Activated T-helper 1 cell treated with anti-CD3 and anti-CD28 coated beads, Interleukin-12 subunit alpha, Interleukin-12 subunit beta, Interleukin-2, Interleukin-4 antibody, amounts not matched to agents 30 ng/mL and 10 ng/mL and 1 ng/mL, durations not matched to agents 14 hours and 24 hours and 36 hours (primary cell): ENCODE data around the gene CHRDL2. TPM values are rescaled to one million over a fixed set of nuclear protein-coding genes. Genes with fewer than 3 reads are reported as not detected.

Source experiments
- DNase-seq: peaks from one replicate; pipeline ENCODE4 v3.0.0; 2021; ENCODE audit warnings: low spot score
- H3K27ac Mint-ChIP-seq: one replicate; pipeline ENCODE4 v1.8.0; 2021; ENCODE audit warnings: mild to moderate bottlenecking, mixed read lengths
- H3K27me3 Mint-ChIP-seq: one replicate; pipeline ENCODE4 v1.8.0; 2022; ENCODE audit warnings: mild to moderate bottlenecking, moderate library complexity, mixed read lengths; ENCODE audit not compliant: insufficient read depth
- H3K36me3 Mint-ChIP-seq: one replicate; pipeline ENCODE4 v1.8.0; 2021; ENCODE audit warnings: low read depth, mixed read lengths
- H3K4me1 Mint-ChIP-seq: one replicate; pipeline ENCODE4 v1.8.0; 2021; ENCODE audit warnings: low read depth, mixed read lengths
- H3K4me3 Mint-ChIP-seq: one replicate; pipeline ENCODE4 v1.8.0; 2021; ENCODE audit warnings: mild to moderate bottlenecking, moderate library complexity, mixed read lengths
- H3K9me3 Mint-ChIP-seq: one replicate; pipeline ENCODE4 v1.8.0; 2021; ENCODE audit warnings: mixed read lengths
- intact Hi-C: fragments of 100-400 bp; cut with micrococcal nuclease; formaldehyde crosslinking; loops from one replicate; pipeline ENCODE4 v1.15.1; 2024
- total RNA-seq: library from RNA; stranded (reverse); gene quantifications from 2 replicates; pipeline ENCODE4 v1.2.3, GENCODE V29; 2022

Gene CHRDL2
- total RNA-seq, 1 donor from 2014 or later, result not detected

DNA sequence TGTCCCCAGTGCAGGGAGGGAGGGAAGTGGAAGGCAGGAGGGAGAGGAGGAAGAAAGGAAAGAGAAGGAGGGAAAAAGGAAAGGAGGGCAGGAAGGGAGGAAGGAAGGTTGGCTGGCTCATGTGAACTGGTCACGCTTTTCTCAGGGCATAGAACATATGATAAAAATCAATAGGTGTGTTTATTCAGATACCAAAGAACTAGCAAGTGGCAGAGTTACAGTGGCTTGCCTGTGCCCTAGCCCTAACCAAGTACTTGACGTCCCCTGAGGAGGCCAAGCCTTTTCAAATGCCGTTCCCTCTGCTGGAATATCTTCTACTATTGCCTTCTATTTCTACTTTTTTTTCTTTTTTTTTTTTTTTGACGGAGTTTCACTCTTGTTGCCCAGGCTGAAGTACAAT lies 33.5 kb downstream of the CHRDL2 start:
- intact Hi-C loops, result no loop called here
- H3K27ac Mint-ChIP-seq, result no peak overlapping the region
- peaks cover 8% of the 10 kb centered on the region for H3K4me1 Mint-ChIP-seq
- peaks cover 9% of the 10 kb centered on the region for H3K27me3 Mint-ChIP-seq
- no peaks in the 10 kb centered on the region for H3K36me3 Mint-ChIP-seq
- no peaks in the 10 kb centered on the region for H3K9me3 Mint-ChIP-seq
- H3K4me3 Mint-ChIP-seq, result no peak overlapping the region
- no peak for DNase-seq

DNA sequence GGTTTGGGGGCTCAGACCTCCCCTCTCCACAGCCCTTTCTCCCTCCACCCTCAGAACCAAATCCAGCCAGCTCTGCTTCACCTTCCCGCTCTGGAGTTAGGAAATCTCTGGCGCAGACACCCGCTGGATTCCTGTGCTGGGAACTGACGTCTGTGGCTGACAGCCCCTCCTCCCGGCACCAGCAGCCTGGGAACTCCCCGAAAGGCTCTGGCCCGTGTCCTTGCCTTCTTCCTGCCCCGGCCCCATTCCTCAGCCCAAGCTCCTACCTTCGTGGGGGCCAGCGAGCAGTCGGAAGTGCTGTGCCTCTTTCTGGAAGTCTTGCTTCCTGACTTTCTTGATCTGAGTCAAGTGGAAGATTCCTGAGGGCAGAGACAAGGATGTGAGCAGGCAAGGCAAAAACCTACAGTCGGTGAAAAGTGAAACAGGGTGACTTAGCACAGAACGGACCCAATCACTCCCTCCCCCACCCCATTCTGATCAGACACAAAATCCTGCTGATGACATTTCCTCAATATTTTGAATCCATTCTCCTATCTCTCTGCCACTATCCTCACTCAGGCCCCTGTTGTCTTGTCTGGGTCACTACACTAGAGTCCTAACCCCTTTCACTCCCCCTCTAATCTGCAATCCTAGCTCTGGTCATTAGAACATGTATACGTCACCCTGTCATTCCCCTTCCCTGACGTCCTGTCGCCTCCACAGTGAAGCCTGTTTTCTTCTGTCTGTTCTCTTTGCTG lies 34.1 kb downstream of the CHRDL2 start:
- H3K36me3 Mint-ChIP-seq, result no peaks in the 10 kb centered on the region
- no peak for DNase-seq
- H3K9me3 Mint-ChIP-seq, result no peaks in the 10 kb centered on the region
- H3K4me3 Mint-ChIP-seq, result no peak overlapping the region
- peaks cover 6% of the 10 kb centered on the region for H3K27me3 Mint-ChIP-seq
- H3K4me1 Mint-ChIP-seq, result peaks cover 8% of the 10 kb centered on the region
- intact Hi-C loops, result no loop called here
- no peak overlapping the region for H3K27ac Mint-ChIP-seq

DNA sequence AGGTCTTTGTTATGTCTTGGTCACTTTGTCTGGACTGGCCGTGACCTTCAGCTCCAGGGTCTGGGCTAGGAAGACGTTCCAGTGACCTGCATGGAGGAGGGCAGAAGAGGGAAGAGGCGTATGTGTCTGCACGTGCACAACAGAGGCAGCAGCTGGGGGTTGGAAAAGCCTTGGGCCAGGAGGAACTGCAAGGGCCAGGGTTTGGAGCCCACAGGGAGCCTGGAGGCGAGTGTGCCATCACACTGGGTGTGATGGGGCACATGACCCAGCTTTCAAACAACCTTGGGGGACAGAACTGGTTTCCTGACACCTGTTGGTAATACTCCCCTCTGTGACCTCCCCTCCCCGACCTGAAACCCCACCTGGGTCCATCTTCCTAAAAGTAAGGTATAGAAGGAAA lies 34.7 kb downstream of the CHRDL2 start:
- Mint-ChIP-seq H3K27ac (no peak overlapping the region), H3K9me3 (no peaks in the 10 kb centered on the region), H3K36me3 (no peaks in the 10 kb centered on the region), H3K4me3 (no peak overlapping the region), H3K4me1 (peaks cover 8% of the 10 kb centered on the region), H3K27me3 (peaks cover 6% of the 10 kb centered on the region)
- intact Hi-C loops, result no loop called here
- DNase-seq, result no peak

DNA sequence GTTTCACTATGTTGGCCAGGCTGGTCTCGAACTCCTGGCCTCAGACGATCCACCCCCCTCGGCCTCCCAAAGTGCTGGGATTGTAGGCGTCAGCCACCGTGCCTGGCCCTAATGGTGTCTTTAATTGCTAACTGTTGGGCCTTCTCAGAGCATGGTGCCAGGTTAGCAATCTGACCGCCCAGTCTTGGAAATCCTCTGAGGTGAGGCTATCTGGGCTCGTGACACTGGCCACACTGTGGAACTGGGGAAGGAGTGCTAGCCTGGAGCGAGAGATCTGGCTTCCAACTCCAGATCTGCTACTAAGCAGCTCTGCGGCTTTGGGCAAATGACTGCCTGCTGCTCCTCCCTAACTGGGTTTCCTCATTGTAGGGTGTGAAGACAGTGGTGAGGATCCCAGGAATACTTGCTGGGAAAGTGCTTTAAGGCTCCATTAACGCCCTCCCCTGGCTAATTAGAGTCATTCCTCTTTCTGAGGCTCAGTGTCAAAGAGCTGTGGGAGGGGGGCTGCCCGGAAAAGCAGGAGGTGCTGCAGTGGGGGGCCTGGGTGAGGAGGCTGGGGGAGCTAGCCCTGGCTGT lies 35.4 kb downstream of the CHRDL2 start:
- no peaks in the 10 kb centered on the region for H3K9me3 Mint-ChIP-seq
- H3K27ac Mint-ChIP-seq, result no peak overlapping the region
- DNase-seq, result no peak
- intact Hi-C loops, result no loop called here
- H3K4me3 Mint-ChIP-seq, result no peak overlapping the region
- peaks cover 6% of the 10 kb centered on the region for H3K27me3 Mint-ChIP-seq
- no peaks in the 10 kb centered on the region for H3K36me3 Mint-ChIP-seq
- peaks cover 8% of the 10 kb centered on the region for H3K4me1 Mint-ChIP-seq

DNA sequence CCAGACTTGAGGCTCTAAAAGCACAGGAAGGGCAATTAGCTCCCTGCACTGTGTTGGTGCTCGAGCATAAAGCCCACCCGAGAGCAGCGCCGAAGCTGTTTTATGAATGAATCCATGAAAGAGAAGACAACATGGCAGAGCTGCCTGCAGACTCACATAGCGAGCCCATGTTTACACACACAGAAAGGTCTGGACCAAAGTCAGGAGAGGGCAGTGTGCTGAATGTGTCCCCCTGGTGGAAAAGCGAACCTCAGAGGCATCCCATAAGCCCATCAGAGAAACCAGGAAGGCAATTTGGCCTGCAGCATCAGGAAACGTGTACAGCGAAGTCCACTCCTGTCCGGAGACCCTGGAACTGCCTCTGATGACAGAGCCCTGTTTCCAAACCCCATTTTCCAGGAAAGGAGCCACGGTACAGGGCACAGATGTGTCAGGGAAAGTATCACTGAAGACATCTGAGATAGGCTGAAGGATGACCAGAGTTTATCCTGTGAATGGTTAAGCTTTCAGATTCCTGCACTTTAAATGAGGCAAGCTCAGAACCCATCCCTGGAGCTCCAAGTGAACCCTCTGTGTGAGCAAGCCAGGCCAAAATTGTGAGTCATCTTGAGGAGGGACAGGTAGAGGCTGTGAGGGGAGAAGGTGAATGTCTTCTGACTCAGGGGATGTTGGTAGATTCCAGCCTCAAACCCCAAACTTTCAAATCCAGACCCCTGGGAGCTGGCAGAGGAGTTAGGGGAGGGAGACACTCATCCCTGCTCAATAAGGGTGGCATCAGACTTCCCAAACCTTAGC lies 36.9 kb downstream of the CHRDL2 start:
- H3K4me1 Mint-ChIP-seq, result peaks cover 8% of the 10 kb centered on the region
- H3K4me3 Mint-ChIP-seq, result no peak overlapping the region
- no peak overlapping the region for H3K27ac Mint-ChIP-seq
- no peaks in the 10 kb centered on the region for H3K36me3 Mint-ChIP-seq
- no peak for DNase-seq
- no peaks in the 10 kb centered on the region for H3K9me3 Mint-ChIP-seq
- intact Hi-C loops, result no loop called here
- H3K27me3 Mint-ChIP-seq, result peaks cover 4% of the 10 kb centered on the region

DNA sequence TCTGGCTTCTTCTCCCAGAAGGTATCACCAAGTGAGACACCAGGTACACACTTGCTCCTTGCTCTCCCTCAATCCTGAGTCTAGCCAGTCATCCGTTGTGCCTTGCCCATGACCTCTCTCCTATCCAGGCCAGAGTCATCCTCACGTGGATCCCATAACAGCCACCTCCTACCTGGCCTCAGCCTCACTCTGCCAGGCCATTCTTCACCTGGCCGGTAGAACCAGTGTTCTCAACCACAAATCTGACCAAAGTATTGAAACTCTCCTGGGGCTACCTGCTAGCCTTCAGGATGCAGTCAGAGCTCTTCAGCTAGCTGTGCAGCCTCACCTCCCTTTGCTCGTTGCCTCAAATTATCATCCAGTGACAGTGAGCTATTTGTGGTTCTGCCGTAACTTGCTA lies 37.7 kb downstream of the CHRDL2 start:
- intact Hi-C loops, result no loop called here
- Mint-ChIP-seq H3K4me3 (no peak overlapping the region), H3K27ac (no peak overlapping the region), H3K9me3 (no peaks in the 10 kb centered on the region), H3K4me1 (peaks cover 8% of the 10 kb centered on the region), H3K36me3 (no peaks in the 10 kb centered on the region), H3K27me3 (peaks cover 4% of the 10 kb centered on the region)
- DNase-seq, result no peak

DNA sequence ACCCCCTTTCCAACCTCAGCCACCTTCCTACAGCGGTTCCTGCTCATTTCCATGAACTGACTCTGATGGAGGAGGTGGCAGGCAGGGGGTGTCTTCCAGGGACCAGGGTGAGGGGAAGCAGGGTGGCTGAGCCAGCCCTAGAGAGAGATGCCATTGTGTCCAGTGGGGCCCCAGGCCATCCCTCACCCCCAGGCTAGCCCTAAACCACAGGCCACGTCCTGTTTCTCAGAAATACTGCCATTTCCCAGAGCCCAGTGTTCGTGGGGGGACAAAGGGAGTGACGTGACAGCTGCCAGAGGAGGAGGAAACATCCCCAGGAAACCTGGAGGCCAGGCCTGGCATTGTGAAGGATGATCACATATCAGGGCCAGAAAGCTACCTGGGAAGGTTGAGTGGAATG lies 39.5 kb downstream of the CHRDL2 start:
- Mint-ChIP-seq H3K9me3 (no peaks in the 10 kb centered on the region), H3K36me3 (no peaks in the 10 kb centered on the region), H3K27ac (no peak overlapping the region), H3K4me3 (no peak overlapping the region), H3K4me1 (no peaks in the 10 kb centered on the region), H3K27me3 (peaks cover 1% of the 10 kb centered on the region)
- intact Hi-C loops, result no loop called here
- DNase-seq, result no peak

DNA sequence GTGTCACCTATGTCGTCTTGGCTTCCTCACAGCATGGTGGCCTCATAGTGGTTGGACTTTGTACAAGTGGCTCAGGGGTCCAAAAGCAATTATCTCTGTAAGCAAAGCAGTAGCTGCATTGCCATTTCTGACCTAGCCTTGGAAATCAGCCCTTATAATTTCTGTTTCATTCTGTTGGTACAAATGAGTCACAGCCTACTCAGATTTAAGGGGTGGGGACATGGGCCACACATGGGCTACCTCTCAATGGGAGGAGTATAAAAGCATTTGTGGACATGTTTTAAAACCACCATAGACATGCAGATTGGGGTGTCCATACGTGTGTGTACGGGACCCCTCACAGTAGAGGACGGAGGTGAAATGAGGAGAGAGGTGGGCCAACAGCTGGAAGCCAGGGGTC lies 41.6 kb downstream of the CHRDL2 start:
- Mint-ChIP-seq H3K4me3 (no peak overlapping the region), H3K27me3 (peaks cover 1% of the 10 kb centered on the region), H3K36me3 (no peaks in the 10 kb centered on the region), H3K9me3 (no peaks in the 10 kb centered on the region), H3K4me1 (no peaks in the 10 kb centered on the region), H3K27ac (no peak overlapping the region)
- no peak for DNase-seq
- intact Hi-C loops, result no loop called here

DNA sequence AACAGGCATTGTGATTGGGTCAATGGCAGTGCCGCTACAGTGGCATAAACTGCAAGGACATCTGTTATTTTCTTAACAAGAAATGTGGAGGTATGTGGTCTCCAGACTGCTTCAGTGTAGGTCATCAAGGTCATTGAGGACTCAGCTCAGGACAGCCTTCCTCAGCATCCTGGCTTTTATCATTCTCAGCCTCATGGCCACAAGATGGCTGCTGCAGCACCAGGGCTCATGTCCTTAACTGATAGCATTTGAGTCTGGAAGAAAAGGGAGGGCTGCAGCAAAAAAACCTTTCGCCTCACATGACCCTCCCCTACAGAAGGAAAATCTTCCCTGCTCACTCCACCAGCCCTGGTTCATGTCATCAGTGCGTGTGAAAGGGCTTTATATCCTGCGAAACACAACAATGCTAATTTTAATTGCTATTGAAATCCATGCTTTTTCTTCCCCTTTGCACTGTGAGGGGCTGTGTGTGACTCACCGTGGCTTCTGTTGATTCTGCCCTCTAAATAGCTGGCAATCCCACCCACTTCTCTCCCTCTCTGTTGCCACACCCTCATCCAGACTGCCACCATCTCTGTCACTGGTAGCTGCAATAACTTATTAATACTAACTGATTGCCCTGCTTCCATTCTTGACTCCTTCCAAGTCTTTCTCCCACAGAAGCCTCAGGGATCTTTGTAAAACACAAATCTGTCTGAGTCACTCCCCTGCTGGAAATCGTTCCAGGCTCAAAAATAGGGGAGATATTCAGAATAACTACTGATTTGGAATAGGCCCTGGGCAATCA lies 43.8 kb downstream of the CHRDL2 start:
- Mint-ChIP-seq H3K27ac (no peak overlapping the region), H3K27me3 (peaks cover 14% of the 10 kb centered on the region), H3K36me3 (no peaks in the 10 kb centered on the region), H3K4me3 (no peak overlapping the region), H3K4me1 (no peaks in the 10 kb centered on the region), H3K9me3 (no peaks in the 10 kb centered on the region)
- intact Hi-C loops, result no loop called here
- DNase-seq, result no peak

DNA sequence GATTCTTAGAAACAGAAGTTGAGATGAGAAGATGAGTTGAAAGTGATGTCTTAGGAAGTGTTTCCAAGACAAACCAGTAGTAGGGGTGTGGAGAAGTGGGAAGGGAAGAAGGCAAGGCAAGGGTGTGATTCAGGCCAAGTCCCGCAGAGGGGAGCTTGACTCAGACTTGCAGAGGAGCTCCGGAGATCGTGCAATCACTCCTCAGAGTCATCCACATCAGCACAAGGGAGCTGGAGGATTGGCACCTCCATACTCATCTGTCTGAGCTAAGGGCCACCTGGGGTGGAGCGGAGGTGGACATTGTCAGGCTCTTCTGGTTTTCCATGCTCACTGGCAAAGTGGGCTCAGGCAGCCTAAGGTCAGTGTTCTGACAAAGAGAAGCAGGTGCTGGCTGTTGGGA lies 44.4 kb downstream of the CHRDL2 start:
- peaks cover 19% of the 10 kb centered on the region for H3K27me3 Mint-ChIP-seq
- DNase-seq, result no peak
- no peaks in the 10 kb centered on the region for H3K4me1 Mint-ChIP-seq
- intact Hi-C loops, result no loop called here
- no peaks in the 10 kb centered on the region for H3K36me3 Mint-ChIP-seq
- H3K27ac Mint-ChIP-seq, result no peak overlapping the region
- H3K9me3 Mint-ChIP-seq, result no peaks in the 10 kb centered on the region
- H3K4me3 Mint-ChIP-seq, result no peak overlapping the region

DNA sequence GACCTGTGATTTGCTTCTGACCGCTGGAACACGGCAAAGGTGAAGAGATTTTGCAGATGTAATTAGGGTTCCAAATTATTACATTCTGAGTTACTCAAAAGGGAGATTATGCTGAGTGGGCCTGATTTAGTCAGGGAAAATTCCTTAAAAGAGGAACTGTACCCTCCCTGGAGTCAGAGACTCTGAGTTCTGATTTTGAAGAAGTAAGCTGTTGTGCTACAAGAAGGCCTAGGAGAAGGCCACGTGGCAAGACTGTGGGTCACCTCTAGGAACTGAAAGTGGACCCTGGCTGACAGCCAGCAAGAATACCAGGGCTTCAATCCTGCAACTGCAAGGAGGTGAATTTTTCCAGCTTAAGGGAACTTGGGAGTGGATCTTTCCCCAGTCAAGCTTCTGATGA lies 45.3 kb downstream of the CHRDL2 start:
- Mint-ChIP-seq H3K4me3 (no peak overlapping the region), H3K27me3 (peaks cover 21% of the 10 kb centered on the region), H3K36me3 (no peaks in the 10 kb centered on the region), H3K27ac (no peak overlapping the region), H3K9me3 (no peaks in the 10 kb centered on the region), H3K4me1 (no peaks in the 10 kb centered on the region)
- intact Hi-C loops, result no loop called here
- DNase-seq, result no peak

DNA sequence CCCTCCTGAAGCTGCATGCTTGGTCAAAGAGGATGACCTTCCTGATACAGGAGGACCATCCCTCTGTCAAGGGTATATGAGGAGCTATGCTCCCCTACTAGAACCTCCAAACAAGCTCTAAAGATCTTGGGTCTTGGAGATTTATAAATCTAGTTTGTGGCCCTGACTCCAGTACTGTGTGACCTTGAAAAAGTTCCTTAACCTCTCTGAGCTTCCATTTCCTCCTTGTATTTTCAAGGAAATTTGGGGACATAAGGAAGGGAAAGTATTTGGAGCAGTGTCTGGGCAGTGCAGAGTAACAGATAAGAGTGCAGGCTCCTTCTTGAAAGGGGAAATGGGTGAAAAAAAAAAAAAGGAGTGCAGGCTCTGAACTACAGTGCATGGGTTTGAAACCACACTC lies 45.9 kb downstream of the CHRDL2 start:
- Mint-ChIP-seq H3K36me3 (no peaks in the 10 kb centered on the region), H3K4me3 (no peak overlapping the region), H3K27me3 (peaks cover 21% of the 10 kb centered on the region), H3K4me1 (no peaks in the 10 kb centered on the region), H3K27ac (no peak overlapping the region), H3K9me3 (no peaks in the 10 kb centered on the region)
- intact Hi-C loops, result no loop called here
- no peak for DNase-seq

DNA sequence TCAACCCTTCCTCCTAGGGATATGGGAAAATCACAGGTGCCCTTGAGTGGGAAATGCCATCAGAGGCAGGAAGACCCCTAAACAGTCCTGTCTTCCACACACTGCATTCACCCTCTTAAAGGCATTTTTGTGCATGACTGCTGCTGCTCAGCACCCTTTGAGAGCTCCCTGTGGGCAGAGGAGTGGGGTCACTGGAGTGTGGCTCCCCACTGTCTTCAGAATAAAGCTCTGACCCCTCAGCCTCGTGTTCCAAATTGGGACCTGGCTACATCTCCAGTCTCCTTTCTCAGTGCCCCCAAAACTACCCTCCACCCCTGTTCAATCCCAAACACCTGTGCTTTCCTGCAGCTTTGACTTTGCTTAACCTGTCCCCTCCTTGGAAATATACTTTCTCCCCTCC lies 46.6 kb downstream of the CHRDL2 start:
- no peaks in the 10 kb centered on the region for H3K4me1 Mint-ChIP-seq
- no peak overlapping the region for H3K4me3 Mint-ChIP-seq
- H3K9me3 Mint-ChIP-seq, result no peaks in the 10 kb centered on the region
- no peak overlapping the region for H3K27ac Mint-ChIP-seq
- DNase-seq, result no peak
- H3K36me3 Mint-ChIP-seq, result no peaks in the 10 kb centered on the region
- H3K27me3 Mint-ChIP-seq, result peaks cover 26% of the 10 kb centered on the region
- intact Hi-C loops, result no loop called here
